HG03108 (cell line): ENCODE data around the gene CAB39.
"Not testable (repeated sequence)": the region's sequence is repeated elsewhere in the genome, so short reads cannot be mapped to it uniquely, and the experiment has no call there.

Experiments used
- ATAC-seq: cut with Tn5 transposase; IDR thresholded peaks from one replicate; pipeline ENCODE4 v1.9.1; 2021; ENCODE audit warnings: moderate library complexity; ENCODE audit not compliant: unreplicated experiment

CAB39 gene

GRCh38 chr2:230713331-230714135, 891 bp downstream of the CAB39 start:
- peak; percentile 12 for ATAC-seq

GRCh38 chr2:230714136-230714480, 1.5 kb downstream of the CAB39 start:
- ATAC-seq: no peak

- ATAC-seq: no peak
These were observed 2.6 kb downstream of the CAB39 start for GRCh38 chr2:230715201-230715600.

- no peak for ATAC-seq
These were observed 3.9 kb downstream of the CAB39 start for GRCh38 chr2:230716588-230716987.

GRCh38 chr2:230717600-230717999, 5.0 kb downstream of the CAB39 start:
- ATAC-seq: no peak

DNA sequence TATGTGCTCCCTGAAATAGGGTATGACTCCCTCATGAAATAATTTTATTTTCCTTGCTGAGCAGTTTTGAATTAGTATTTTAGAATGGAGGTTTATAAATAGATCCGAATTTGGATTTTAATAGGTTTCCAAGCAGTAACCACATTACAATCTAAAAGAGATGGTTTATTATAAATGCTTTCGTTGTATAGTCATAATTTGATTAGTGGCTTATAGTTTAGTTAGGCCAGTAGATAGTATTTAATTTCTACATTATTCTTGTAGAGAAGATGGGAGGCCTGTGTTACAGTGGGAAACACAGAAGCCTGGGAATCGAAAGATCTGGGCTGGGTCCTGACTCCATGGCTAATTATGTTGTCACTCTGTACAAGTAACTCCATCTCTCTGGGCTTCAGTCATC, 6.7 kb downstream of the CAB39 start:
- no peak for ATAC-seq

GRCh38 chr2:230721712-230722111, 9.1 kb downstream of the CAB39 start:
- ATAC-seq: peak; percentile 65

GRCh38 chr2:230722207-230722885, 9.7 kb downstream of the CAB39 start:
- ATAC-seq: no peak

- no peak for ATAC-seq
These were observed 10.7 kb downstream of the CAB39 start for GRCh38 chr2:230723363-230723762.

DNA sequence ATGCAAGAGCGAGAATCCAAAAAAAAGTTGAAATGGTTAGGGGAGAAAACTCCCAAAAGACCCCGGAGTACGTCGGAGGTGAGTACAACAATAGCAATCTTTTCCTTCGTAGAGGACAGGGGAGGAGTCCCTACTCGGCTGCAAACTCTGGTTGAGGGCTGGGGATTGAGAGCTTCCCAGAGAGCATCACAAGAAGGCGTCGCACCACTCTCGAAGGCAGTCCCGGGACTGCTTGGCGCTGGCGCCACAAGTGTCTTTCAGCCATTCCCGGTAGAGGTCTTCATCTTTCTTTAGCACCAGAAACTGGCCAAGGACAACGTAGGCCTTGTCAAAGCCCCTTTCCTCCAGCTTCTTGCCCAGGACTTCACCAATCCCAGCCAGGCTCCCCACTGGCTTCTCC, 12.3 kb downstream of the CAB39 start:
- not testable (repeated sequence) for ATAC-seq

GRCh38 chr2:230731512-230731911, 18.9 kb downstream of the CAB39 start:
- no peak for ATAC-seq

DNA sequence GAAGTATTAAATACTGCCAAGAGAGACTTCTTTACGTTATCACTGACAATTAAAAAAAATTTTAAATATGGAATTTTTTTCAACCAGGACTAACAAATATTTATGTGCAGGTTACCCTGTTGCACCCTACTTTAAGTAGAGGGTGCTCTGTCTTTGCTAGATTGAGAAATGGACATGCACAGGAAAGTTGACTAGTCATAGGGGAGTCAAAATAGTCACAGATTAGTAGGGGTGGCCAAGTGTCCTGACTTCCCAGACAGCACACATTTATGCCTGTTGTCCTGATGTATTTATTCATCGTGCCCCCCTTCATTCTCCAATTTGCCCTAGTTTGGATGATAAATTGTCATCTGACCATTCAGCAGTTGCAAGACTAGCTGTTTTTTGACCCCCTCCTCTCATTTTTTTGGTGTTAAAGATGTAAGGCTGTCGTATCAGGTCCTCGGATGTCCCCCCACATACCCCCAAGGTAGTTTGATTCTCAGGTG, 20.3 kb downstream of the CAB39 start:
- ATAC-seq: no peak

GRCh38 chr2:230734247-230735175, 21.9 kb downstream of the CAB39 start:
- no peak for ATAC-seq

DNA sequence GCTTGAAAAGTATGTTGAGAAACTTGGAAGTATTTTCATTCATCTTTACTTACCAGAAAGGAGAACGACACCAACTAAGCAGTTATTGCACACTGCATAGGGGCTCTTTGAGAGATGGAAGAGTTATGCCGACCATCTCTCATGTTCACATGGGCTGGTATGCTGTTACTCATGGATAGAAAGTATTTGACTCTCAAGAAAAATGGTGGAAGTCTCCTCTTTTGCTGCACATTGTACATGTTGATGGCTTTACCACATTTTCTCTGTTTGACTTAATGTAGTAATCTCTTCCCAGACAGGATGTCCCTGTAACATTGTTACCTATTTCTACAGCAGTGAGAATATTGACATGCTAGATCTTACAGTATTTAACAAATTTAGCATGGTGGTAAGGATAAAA, 23.2 kb downstream of the CAB39 start:
- no peak for ATAC-seq

GRCh38 chr2:230737300-230737699, 24.7 kb downstream of the CAB39 start:
- no peak for ATAC-seq

GRCh38 chr2:230737791-230738226, 25.2 kb downstream of the CAB39 start:
- ATAC-seq: no peak

GRCh38 chr2:230738391-230738811, 25.8 kb downstream of the CAB39 start:
- ATAC-seq: no peak

- no peak for ATAC-seq
These were observed 26.3 kb downstream of the CAB39 start for GRCh38 chr2:230738924-230739323.

- no peak for ATAC-seq
These were observed 27.3 kb downstream of the CAB39 start for GRCh38 chr2:230739961-230740360.

DNA sequence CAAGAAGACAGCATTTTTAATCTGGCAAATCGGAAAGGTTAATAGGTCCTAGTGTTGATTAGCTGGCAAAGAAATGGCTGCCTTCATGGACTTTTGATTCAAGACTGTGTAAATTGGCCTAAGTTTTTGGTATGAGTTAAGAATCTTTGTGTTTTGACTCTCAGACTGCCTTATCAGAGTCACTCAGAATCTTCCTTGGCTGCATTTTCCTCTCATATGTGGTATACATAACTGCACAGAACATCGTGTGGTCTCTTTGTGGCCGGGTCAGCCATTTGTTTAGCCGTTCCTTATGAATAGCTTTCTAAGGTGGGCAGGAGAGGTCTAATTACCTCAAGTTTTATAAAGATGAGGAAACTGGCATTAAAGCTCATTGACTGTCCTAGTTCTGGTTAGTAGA, 30.1 kb downstream of the CAB39 start:
- no peak for ATAC-seq

- no peak for ATAC-seq
These were observed 33.6 kb downstream of the CAB39 start for GRCh38 chr2:230746213-230746612.
